Measurements from ENCODE around the gene NFASC.

The NFASC gene

GRCh38 chr1:205003358-205004131 lies 132.9 kb downstream of the NFASC start:
- no peak for DNase-seq (ENCODE audit: low read depth in 1 of 2, low spot score in 1 of 2)
- in situ Hi-C loops (cut with HindIII; ENCODE audit: low pct_unique_long_range_greater_than_20kb, low sequenced_read_pairs): no loop called here
- TF ChIP-seq JUND (IDR thresholded peaks at IDR 0.05; ENCODE audit: low read depth): no peak

- in situ Hi-C loops (cut with HindIII; ENCODE audit: low pct_unique_long_range_greater_than_20kb, low sequenced_read_pairs): no loop called here
- no peak for DNase-seq (ENCODE audit: low read depth in 1 of 2, low spot score in 1 of 2)
- TF ChIP-seq JUND (IDR thresholded peaks at IDR 0.05; ENCODE audit: low read depth): no peak
Measured at GRCh38 chr1:205004351-205004750, 133.7 kb downstream of the NFASC start.

- DNase-seq (ENCODE audit: low read depth in 1 of 2, low spot score in 1 of 2): no peak
- no peak for TF ChIP-seq JUND (IDR thresholded peaks at IDR 0.05; ENCODE audit: low read depth)
- in situ Hi-C loops (cut with HindIII; ENCODE audit: low pct_unique_long_range_greater_than_20kb, low sequenced_read_pairs): no loop called here
Measured at GRCh38 chr1:205008896-205009295, 138.2 kb downstream of the NFASC start.

DNA sequence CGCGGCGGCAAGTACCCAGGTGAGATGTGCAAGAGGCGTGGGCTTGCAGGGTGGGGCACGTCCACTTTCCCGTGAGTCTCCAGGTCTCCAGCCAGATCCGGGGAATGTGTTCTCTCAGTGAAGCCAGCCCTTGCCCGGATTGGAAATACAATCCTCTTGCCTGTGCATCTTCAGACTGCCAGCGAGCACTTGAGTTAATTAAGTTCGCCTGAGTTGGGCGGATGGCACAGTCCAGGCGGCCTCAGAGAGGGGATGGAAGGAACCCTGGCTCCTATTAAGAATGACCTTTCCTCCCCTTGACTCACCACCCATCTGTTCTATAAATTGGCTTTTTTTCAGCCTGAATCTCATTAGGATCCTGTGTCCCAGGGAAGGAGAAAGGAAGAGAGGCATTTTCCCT lies 139.0 kb downstream of the NFASC start:
- DNase-seq (ENCODE audit: low read depth in 1 of 2, low spot score in 1 of 2): no peak
- no peak for TF ChIP-seq JUND (IDR thresholded peaks at IDR 0.05; ENCODE audit: low read depth)
- in situ Hi-C loops (cut with HindIII; ENCODE audit: low pct_unique_long_range_greater_than_20kb, low sequenced_read_pairs): no loop called here

DNA sequence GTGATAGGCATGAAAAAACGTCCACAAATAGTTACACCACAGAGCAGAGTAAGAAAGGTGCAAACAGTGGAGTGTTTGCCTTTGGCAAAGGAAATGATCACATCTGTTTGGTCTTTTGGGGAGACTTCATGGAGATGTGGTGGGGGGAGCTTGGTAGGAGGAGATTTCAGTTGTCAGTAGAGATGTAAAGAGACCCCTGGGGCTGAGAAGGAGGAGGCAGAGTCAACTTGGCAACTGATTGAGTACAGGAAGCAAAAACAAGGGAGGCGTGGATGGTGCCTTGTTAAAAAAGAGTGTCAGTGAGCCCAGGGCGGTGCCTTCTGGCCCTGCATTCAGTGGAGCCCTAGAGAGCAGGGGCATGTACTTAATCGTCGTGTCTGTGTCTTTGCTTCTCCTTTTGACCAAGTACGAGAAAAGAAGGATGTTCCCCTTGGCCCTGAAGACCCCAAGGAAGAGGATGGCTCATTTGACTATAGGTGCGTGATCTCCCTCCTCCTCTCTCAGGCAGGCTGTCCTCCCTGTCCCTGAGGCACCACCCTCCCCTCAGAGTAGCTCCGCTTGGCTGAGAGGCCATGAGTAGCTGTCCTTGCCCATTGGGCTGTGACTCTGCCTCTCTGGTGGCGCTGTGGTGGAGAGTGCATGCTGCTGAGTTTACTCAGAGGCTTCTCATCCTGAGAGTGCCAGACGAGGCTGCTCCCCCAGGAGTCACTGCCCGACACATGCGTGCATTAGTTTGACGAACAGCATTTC lies 141.9 kb downstream of the NFASC start:
- in situ Hi-C loops (cut with HindIII; ENCODE audit: low pct_unique_long_range_greater_than_20kb, low sequenced_read_pairs): no loop called here
- DNase-seq (ENCODE audit: low read depth in 1 of 2, low spot score in 1 of 2): no peak
- TF ChIP-seq JUND (IDR thresholded peaks at IDR 0.05; ENCODE audit: low read depth): no peak

DNA sequence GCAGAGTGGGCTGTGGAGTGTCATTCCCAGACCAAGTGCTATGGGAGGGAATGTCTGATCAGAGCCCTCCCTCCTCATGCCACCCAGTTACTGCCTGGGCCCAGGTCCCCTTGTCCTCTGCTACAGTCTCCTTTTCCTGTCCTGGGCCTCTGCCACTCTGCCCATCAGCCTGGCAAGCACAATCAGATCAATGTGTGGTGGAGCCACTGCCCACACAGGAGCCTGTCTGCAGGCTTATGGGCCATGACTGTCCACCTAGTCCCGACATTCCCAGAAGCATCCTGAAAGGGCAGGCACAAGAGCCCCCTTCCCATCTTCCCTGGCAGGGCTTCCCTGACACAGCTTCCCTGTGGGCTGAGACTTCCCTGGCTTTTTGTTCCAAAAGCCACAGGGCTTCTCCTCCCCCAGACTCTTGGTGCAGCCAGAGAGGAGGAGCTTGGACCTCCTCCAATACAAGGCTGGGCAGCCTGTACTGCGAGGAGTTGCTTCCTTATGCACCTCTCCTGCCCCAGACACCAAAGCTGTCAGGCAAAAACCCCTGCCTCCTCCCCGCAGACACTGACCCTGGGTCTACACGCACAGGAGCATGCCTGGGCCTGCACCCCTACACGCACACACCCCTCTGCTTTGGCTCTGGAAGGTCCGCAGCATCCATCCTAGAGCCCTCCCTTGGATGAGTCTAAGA lies 143.2 kb downstream of the NFASC start:
- DNase-seq (ENCODE audit: low read depth in 1 of 2, low spot score in 1 of 2): peak; percentile 69 to 70
- TF ChIP-seq JUND (IDR thresholded peaks at IDR 0.05; ENCODE audit: low read depth): no peak
- in situ Hi-C loops (cut with HindIII; ENCODE audit: low pct_unique_long_range_greater_than_20kb, low sequenced_read_pairs): no loop called here

DNA sequence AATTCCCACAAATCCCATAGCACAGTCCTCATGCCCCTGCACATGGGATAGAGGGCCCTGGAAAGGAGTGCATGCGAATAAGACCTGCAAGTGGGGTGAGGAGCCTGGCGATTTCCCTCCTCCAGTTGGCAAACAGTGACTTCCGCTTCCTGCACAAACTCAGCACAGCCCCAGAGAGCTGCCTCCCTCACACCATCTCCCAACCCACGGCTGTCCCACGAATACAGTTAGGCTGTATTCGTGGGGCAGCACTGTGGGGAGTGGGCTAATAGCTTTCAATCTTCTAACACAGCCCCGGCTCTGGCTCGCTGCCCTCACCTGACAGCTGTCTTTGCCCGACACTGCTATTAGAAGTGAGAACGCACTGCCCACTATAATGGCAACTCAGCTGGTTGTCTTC lies 144.1 kb downstream of the NFASC start:
- no peak for DNase-seq (ENCODE audit: low read depth in 1 of 2, low spot score in 1 of 2)
- in situ Hi-C loops (cut with HindIII; ENCODE audit: low pct_unique_long_range_greater_than_20kb, low sequenced_read_pairs): no loop called here
- no peak for TF ChIP-seq JUND (IDR thresholded peaks at IDR 0.05; ENCODE audit: low read depth)

DNA sequence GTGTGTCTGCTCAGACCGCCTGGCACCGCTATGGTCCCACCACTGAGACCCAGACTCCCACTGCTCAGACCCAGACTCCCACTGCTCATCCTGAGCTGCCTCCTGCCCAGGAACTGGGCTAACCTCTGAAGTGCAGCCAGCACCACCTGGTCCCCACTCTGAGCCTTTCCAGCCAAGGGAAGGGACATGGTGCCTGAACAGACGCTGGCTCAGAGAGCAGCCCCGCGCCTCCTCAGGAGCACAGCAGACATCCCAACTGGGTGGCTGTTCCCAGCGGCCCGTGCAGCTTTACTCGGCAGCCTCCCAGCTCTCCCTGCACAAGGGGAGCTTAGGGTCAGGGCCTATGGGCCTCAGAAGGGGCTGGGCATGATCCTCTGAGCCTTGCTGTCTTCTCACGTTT lies 144.6 kb downstream of the NFASC start:
- no peak for DNase-seq (ENCODE audit: low read depth in 1 of 2, low spot score in 1 of 2)
- in situ Hi-C loops (cut with HindIII; ENCODE audit: low pct_unique_long_range_greater_than_20kb, low sequenced_read_pairs): no loop called here
- no peak for TF ChIP-seq JUND (IDR thresholded peaks at IDR 0.05; ENCODE audit: low read depth)

- DNase-seq (ENCODE audit: low read depth in 1 of 2, low spot score in 1 of 2): no peak
- TF ChIP-seq JUND (IDR thresholded peaks at IDR 0.05; ENCODE audit: low read depth): no peak
- in situ Hi-C loops (cut with HindIII; ENCODE audit: low pct_unique_long_range_greater_than_20kb, low sequenced_read_pairs): no loop called here
Measured at GRCh38 chr1:205016075-205016474, 145.4 kb downstream of the NFASC start.

- no peak for TF ChIP-seq JUND (IDR thresholded peaks at IDR 0.05; ENCODE audit: low read depth)
- DNase-seq (ENCODE audit: low read depth in 1 of 2, low spot score in 1 of 2): no peak
- in situ Hi-C loops (cut with HindIII; ENCODE audit: low pct_unique_long_range_greater_than_20kb, low sequenced_read_pairs): no loop called here
Measured at GRCh38 chr1:205016584-205016983, 145.9 kb downstream of the NFASC start.

DNA sequence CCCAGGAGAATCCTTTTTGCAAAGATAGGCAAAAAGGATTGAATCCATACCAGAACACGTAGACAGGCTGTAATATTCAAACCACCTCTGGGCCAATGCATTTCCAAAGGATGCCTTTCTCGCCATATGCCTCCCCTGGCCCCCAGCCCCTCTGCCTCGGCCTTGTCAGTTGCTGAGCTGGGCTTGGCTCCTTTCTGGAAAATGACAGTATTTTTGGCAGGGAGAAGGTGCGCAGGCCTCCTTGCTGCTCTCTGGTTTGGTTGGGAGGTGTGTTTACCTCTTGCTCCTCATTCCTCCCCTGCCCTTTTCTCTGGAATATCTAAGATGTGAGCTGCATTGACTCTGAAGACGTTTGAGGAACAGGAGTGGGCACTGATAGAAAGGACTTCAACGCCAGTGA lies 146.3 kb downstream of the NFASC start:
- DNase-seq (ENCODE audit: low read depth in 1 of 2, low spot score in 1 of 2): no peak
- in situ Hi-C loops (cut with HindIII; ENCODE audit: low pct_unique_long_range_greater_than_20kb, low sequenced_read_pairs): no loop called here
- TF ChIP-seq JUND (IDR thresholded peaks at IDR 0.05; ENCODE audit: low read depth): no peak

- in situ Hi-C loops (cut with HindIII; ENCODE audit: low pct_unique_long_range_greater_than_20kb, low sequenced_read_pairs): no loop called here
- TF ChIP-seq JUND (IDR thresholded peaks at IDR 0.05; ENCODE audit: low read depth): no peak
- DNase-seq (ENCODE audit: low read depth in 1 of 2, low spot score in 1 of 2): no peak
Measured at GRCh38 chr1:205017766-205018165, 147.1 kb downstream of the NFASC start.

DNA sequence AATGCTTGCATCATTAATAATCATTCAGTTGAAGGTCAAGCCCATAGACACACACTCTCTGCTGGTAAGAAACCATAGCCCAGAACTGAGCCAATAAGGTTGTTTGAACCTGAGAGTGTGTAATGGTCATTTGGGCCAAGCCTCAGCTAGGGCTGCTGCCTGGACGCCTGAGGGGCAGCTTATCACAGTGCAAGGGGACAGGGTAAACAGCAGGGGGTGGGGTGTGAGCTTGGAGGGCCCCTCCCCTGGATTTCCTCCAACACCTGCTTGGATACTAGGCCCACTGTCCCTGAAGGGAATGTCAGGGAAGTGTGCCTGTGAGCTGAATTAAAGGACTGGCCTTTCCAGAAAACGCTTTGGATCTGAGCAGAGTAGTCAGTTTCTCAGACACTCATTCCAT lies 147.7 kb downstream of the NFASC start:
- no peak for DNase-seq (ENCODE audit: low read depth in 1 of 2, low spot score in 1 of 2)
- in situ Hi-C loops (cut with HindIII; ENCODE audit: low pct_unique_long_range_greater_than_20kb, low sequenced_read_pairs): no loop called here
- TF ChIP-seq JUND (IDR thresholded peaks at IDR 0.05; ENCODE audit: low read depth): no peak
